H1 (cell line): ENCODE results near the gene DOHH. TPM values are rescaled to one million over a fixed set of nuclear protein-coding genes. Genes with fewer than 3 reads are reported as not detected.
A peak's percentile ranks its signal among the peaks of the same experiment; 100 is the strongest.

Experiments
- CTCF ChIA-PET: fragments of 300-600 bp; sonication (Branson Sonifier 250); formaldehyde crosslinking; loops from one replicate; lab custom pipeline; 2021; ENCODE audit not compliant: partially characterized antibody; lab: Charles Lee
- POLR2A ChIA-PET: fragments of 300-600 bp; sonication (Branson Sonifier 250); formaldehyde crosslinking; loops from one replicate; lab custom pipeline; 2021; ENCODE audit warnings: inconsistent platforms; ENCODE audit not compliant: partially characterized antibody; lab: Charles Lee
- DNase-seq, 2 experiments: peaks; one replicate each; pipeline versions ENCODE4 v3.0.0 to v3.0.0-alpha.2; 2010 to 2022; ENCODE audit warnings: low spot score in 2 of 2, low read depth in 1 of 2, mixed read lengths in 1 of 2
- FAIRE-seq: peaks from 2 replicates; lab custom pipeline; 2011; peaks lifted over from hg19 to GRCh38; lab: Jason Lieb, UNC
- H2AFZ ChIP-seq: 2 replicates; pipeline ENCODE4 v1.8.1; 2012; ENCODE audit warnings: low read length, inconsistent platforms
- H2AK5ac ChIP-seq: 2 replicates; pipeline ENCODE4 v1.6.1; 2013; ENCODE audit warnings: low read depth, low read length
- H2BK120ac ChIP-seq: replicated peaks from 2 replicates; pipeline ENCODE3; 2013; ENCODE audit warnings: low read depth, low read length, inconsistent platforms
- H2BK12ac ChIP-seq: 2 replicates; pipeline ENCODE4 v1.6.1; 2013; ENCODE audit warnings: low read depth, low read length
- H2BK15ac ChIP-seq: 2 replicates; pipeline ENCODE4 v1.6.1; 2013; ENCODE audit warnings: low read length
- H2BK20ac ChIP-seq: 2 replicates; pipeline ENCODE4 v1.6.1; 2013; ENCODE audit warnings: low read length
- H2BK5ac ChIP-seq: 2 replicates; pipeline ENCODE4 v1.6.1; 2013; ENCODE audit warnings: low read depth, low read length
- H3K14ac ChIP-seq: 2 replicates; pipeline ENCODE4 v1.6.1; 2013; ENCODE audit warnings: inconsistent platforms; ENCODE audit not compliant: insufficient read length
- H3K18ac ChIP-seq: 2 replicates; pipeline ENCODE4 v1.6.1; 2013; ENCODE audit warnings: low read length; ENCODE audit errors: extremely low read depth
- H3K23ac ChIP-seq: 2 replicates; pipeline ENCODE4 v1.6.1; 2013; ENCODE audit warnings: inconsistent platforms; ENCODE audit not compliant: insufficient read length
- H3K23me2 ChIP-seq: 2 replicates; pipeline ENCODE4 v1.6.1; 2013; ENCODE audit warnings: low read depth, low read length
- H3K27ac ChIP-seq: 2 replicates; pipeline ENCODE4 v1.6.1; 2011; ENCODE audit warnings: low read depth, low read length, inconsistent platforms
- H3K27me3 ChIP-seq, 4 experiments: replicated peaks in 1 of 4; 1 replicate in 1 of 4; 2 replicates in 3 of 4; pipeline versions ENCODE4 v1.6.1 to v1.8.1; 2011 to 2013; ENCODE audit warnings: low read length in 3 of 4, mild to moderate bottlenecking in 3 of 4, inconsistent platforms in 2 of 4, mixed read lengths in 2 of 4, moderate library complexity in 1 of 4; ENCODE audit not compliant: control insufficient read depth in 3 of 4, insufficient read depth in 3 of 4; ENCODE audit errors: extremely low read depth in 1 of 4
- H3K36me3 ChIP-seq, 4 experiments: 2 replicates each; pipeline versions ENCODE4 v1.6.1 to v1.8.1; 2011 to 2013; ENCODE audit warnings: mild to moderate bottlenecking in 4 of 4, low read length in 3 of 4, moderate library complexity in 2 of 4, control low read depth in 1 of 4, inconsistent platforms in 1 of 4; ENCODE audit not compliant: insufficient read depth in 4 of 4, control insufficient read depth in 2 of 4
- H3K4ac ChIP-seq: replicated peaks from 2 replicates; pipeline ENCODE3; 2013; ENCODE audit warnings: low read length, low read depth, mixed read lengths, inconsistent platforms; ENCODE audit not compliant: insufficient read length
- H3K4me1 ChIP-seq, 4 experiments: replicated peaks in 1 of 4; 1 replicate in 1 of 4; 2 replicates in 3 of 4; pipeline versions ENCODE4 v1.6.1 to v1.8.1; 2011 to 2013; ENCODE audit warnings: low read length in 3 of 4, inconsistent platforms in 2 of 4, mixed read lengths in 1 of 4; ENCODE audit not compliant: insufficient read depth in 4 of 4, control insufficient read depth in 3 of 4
- H3K4me2 ChIP-seq, 2 experiments: 2 replicates each; pipeline versions ENCODE4 v1.6.1 to v1.8.1; 2011 to 2013; ENCODE audit warnings: low read depth in 2 of 2, low read length in 2 of 2, control low read depth in 1 of 2, inconsistent platforms in 1 of 2, mild to moderate bottlenecking in 1 of 2; ENCODE audit not compliant: insufficient read depth in 1 of 2
- H3K4me3 ChIP-seq, 4 experiments: fragments of 200-600, 300-600 bp in 1 of 4; sonication (generic), shearing (Covaris generic), sonication (Bioruptor Twin) in 1 of 4; 2 replicates each; pipeline versions ENCODE4 v1.5.1 to v1.8.1; 2011 to 2016; ENCODE audit warnings: low read length in 4 of 4, low read depth in 3 of 4, control low read depth in 2 of 4, inconsistent platforms in 2 of 4, mild to moderate bottlenecking in 2 of 4, mixed read lengths in 1 of 4, moderate library complexity in 1 of 4; ENCODE audit not compliant: insufficient read depth in 2 of 4; ENCODE audit errors: extremely low read depth in 1 of 4
- H3K56ac ChIP-seq: replicated peaks from 2 replicates; pipeline ENCODE3; 2013; ENCODE audit warnings: low read depth, mild to moderate bottlenecking, mixed read lengths, low read length, inconsistent platforms; ENCODE audit not compliant: insufficient read length
- H3K79me1 ChIP-seq: 2 replicates; pipeline ENCODE4 v1.6.1; 2013; ENCODE audit warnings: low read depth, low read length, control low read depth
- H3K79me2 ChIP-seq, 2 experiments: 2 replicates each; pipeline versions ENCODE4 v1.6.1 to v1.8.1; 2012 to 2013; ENCODE audit warnings: low read length in 2 of 2, mild to moderate bottlenecking in 2 of 2, inconsistent platforms in 1 of 2; ENCODE audit not compliant: insufficient read depth in 2 of 2, control insufficient read depth in 1 of 2
- H3K9ac ChIP-seq, 4 experiments: replicated peaks in 1 of 4; 1 replicate in 1 of 4; 2 replicates in 3 of 4; pipeline versions ENCODE4 v1.6.1 to v1.8.1; 2011 to 2013; ENCODE audit warnings: low read depth in 3 of 4, low read length in 3 of 4, control low read depth in 2 of 4, mild to moderate bottlenecking in 2 of 4, moderate library complexity in 2 of 4, inconsistent platforms in 1 of 4; ENCODE audit errors: extremely low read depth in 1 of 4
- H3K9me3 ChIP-seq, 2 experiments: 2 replicates each; pipeline versions ENCODE4 v1.6.1 to v1.8.1; 2012 to 2013; ENCODE audit warnings: mild to moderate bottlenecking in 2 of 2, moderate library complexity in 2 of 2, control low read depth in 1 of 2, inconsistent platforms in 1 of 2, low read depth in 1 of 2, low read length in 1 of 2, mixed read lengths in 1 of 2; ENCODE audit not compliant: insufficient read depth in 2 of 2
- H4K20me1 ChIP-seq, 2 experiments: replicated peaks in 1 of 2; 2 replicates each; pipeline versions ENCODE3 to v1.8.1; 2011 to 2013; ENCODE audit warnings: inconsistent platforms in 2 of 2, low read length in 2 of 2, mild to moderate bottlenecking in 1 of 2; ENCODE audit not compliant: insufficient read depth in 2 of 2, control insufficient read depth in 1 of 2
- H4K5ac ChIP-seq: 2 replicates; pipeline ENCODE4 v1.6.1; 2013; ENCODE audit warnings: low read length, low read depth, mixed read lengths, inconsistent platforms; ENCODE audit not compliant: insufficient read length
- H4K8ac ChIP-seq: 2 replicates; pipeline ENCODE4 v1.8.0; 2013; ENCODE audit warnings: mild to moderate bottlenecking, moderate library complexity, low read length, inconsistent platforms; ENCODE audit not compliant: insufficient read depth; ENCODE audit errors: extremely low read depth
- H4K91ac ChIP-seq: replicated peaks from 2 replicates; pipeline ENCODE3; 2013; ENCODE audit warnings: low read length, mixed read lengths, inconsistent platforms; ENCODE audit not compliant: insufficient read length
- ASH2L ChIP-seq: fragments of 200-600, 300-600 bp; sonication (generic); IDR thresholded peaks from one replicate; pipeline ENCODE4 v1.7.1; 2017; ENCODE audit warnings: low read length
- CHD1 ChIP-seq: IDR thresholded peaks from 2 replicates; pipeline ENCODE4 v1.6.1; 2012; ENCODE audit warnings: low read depth, low read length, improper control_type of control experiment
- EZH2 ChIP-seq: fragments of 200-600 bp; sonication (generic); IDR thresholded peaks from 2 replicates; pipeline ENCODE4 v1.7.1; 2012; ENCODE audit warnings: low read depth, mild to moderate bottlenecking, moderate library complexity, low read length, inconsistent platforms; ENCODE audit not compliant: severe bottlenecking
- KDM1A ChIP-seq: fragments of 200-600, 300-600 bp; sonication (generic); IDR thresholded peaks from 2 replicates; pipeline ENCODE4 v1.7.1; 2016; ENCODE audit warnings: mild to moderate bottlenecking, low read length, borderline replicate concordance
- MAX ChIP-seq: IDR thresholded peaks from 2 replicates; pipeline ENCODE4 v1.6.1; 2012; ENCODE audit warnings: inconsistent platforms
- RAD21 ChIP-seq, 2 experiments: IDR thresholded peaks in 1 of 2; conservative IDR thresholded peaks in 1 of 2; 2 replicates each; pipeline ENCODE4 v1.6.1; 2011; ENCODE audit warnings: low read depth in 2 of 2, low read length in 2 of 2, improper control_type of control experiment in 1 of 2, inconsistent platforms in 1 of 2, mild to moderate bottlenecking in 1 of 2, moderate library complexity in 1 of 2
- SIN3A ChIP-seq, 2 experiments: IDR thresholded peaks in 1 of 2; conservative IDR thresholded peaks in 1 of 2; 2 replicates each; pipeline ENCODE4 v1.6.1; 2011 to 2012; ENCODE audit warnings: low read length in 2 of 2, improper control_type of control experiment in 1 of 2, low read depth in 1 of 2, mild to moderate bottlenecking in 1 of 2
- SP1 ChIP-seq: IDR thresholded peaks from 2 replicates; pipeline ENCODE4 v1.6.1; 2011; ENCODE audit warnings: low read depth, low read length
- SRF ChIP-seq: IDR thresholded peaks from 2 replicates; pipeline ENCODE4 v1.6.1; 2011; ENCODE audit warnings: mild to moderate bottlenecking, low read depth, low read length, moderate library complexity
- TAF1 ChIP-seq: IDR thresholded peaks from 2 replicates; pipeline ENCODE4 v1.6.1; 2011; ENCODE audit warnings: mild to moderate bottlenecking, low read depth, low read length
- YY1 ChIP-seq: IDR thresholded peaks from 2 replicates; pipeline ENCODE4 v1.6.1; 2011; ENCODE audit warnings: low read depth, mild to moderate bottlenecking, low read length
- WGBS, 2 experiments: shearing (Covaris generic) in 1 of 2; methylation state at CpG; one replicate each; pipeline versions ENCODE4 v1.1.6 to v1.1.7; 2013 to 2015; ENCODE audit warnings: low lambda C conversion rate in 2 of 2, mixed read lengths in 2 of 2, inconsistent platforms in 1 of 2, low coverage in 1 of 2, missing lambda C conversion rate in 1 of 2; ENCODE audit not compliant: insufficient replicate concordance in 2 of 2, insufficient coverage in 1 of 2, insufficient read length in 1 of 2; ENCODE audit errors: extremely low coverage in 1 of 2, missing lambda C conversion rate in 1 of 2; 5-methylcytosine and 5-hydroxymethylcytosine counted together
- polyA plus RNA-seq, 7 experiments: library from polyadenylated mRNA; depleted of rRNA in 3 of 7; stranded (reverse) in 5 of 7; unstranded in 2 of 7; fragments of >200 nt in 5 of 7; fragments of 200-250 nt in 2 of 7; gene quantifications; 1 replicate in 5 of 7; 2 replicates in 1 of 7; 4 replicates in 1 of 7; pipeline versions ENCODE4 v1.2.1 to v1.2.3, GENCODE V29; 2011 to 2013; ENCODE audit warnings: missing spikeins in 2 of 7, mixed read lengths in 2 of 7
- total RNA-seq: library from RNA; stranded (reverse); fragmentation: NEBNext Ultra II Directional; extraction: Animal tissue kit (Norgen Biotek cat#: 25700); gene quantifications from 2 replicates; pipeline ENCODE4 v1.2.1, GENCODE V29; 2021
- TF ChIP-seq, protein P1 (sequence below): IDR thresholded peaks from 2 replicates; pipeline ENCODE4 v1.6.1; 2012; ENCODE audit warnings: inconsistent platforms

DOHH gene
- total and polyA plus RNA-seq, 2 of the 8 experiments (the other 6 are each of a cell fraction or from before 2014, with no cell fraction given) = 7.3 to 17.7 TPM

- H3K23ac ChIP-seq = no peak overlapping the region
- H2AFZ ChIP-seq = no peak overlapping the region
- H4K20me1 ChIP-seq = peaks cover 3 to 7% of the 10 kb centered on the region in 2 experiments
- no peak overlapping the region; the same call in 1 of the 2 replicates for H2BK12ac ChIP-seq
- no peak overlapping the region for H3K4me2 ChIP-seq
- H2AK5ac ChIP-seq = peak overlapping the region; percentile 15; the same call in 1 of the 2 replicates
- no peak overlapping the region for H2BK15ac ChIP-seq
- no peak overlapping the region for H3K4ac ChIP-seq
- no peak overlapping the region for H3K9ac ChIP-seq
- no peak overlapping the region for H2BK120ac ChIP-seq
- H3K79me1 ChIP-seq = no peaks in the 10 kb centered on the region
- no peak overlapping the region for H2BK5ac ChIP-seq
- CTCF ChIA-PET = interaction anchor here (0.7 to 1.8 kb wide), 5 partner anchors 11 to 96 kb away, joined by 3 to 6 read pairs (median 4); no protein-coding TSS in a partner anchor
- WGBS, 2 experiments = 80% methylated on average over 17 of the region's 18 CpGs; no CpG with 5 or more reads in 1 of the 2 experiments
- H3K14ac ChIP-seq = no peak overlapping the region
- no peak overlapping the region for H3K4me3 ChIP-seq
- no peak overlapping the region for H3K56ac ChIP-seq
- H2BK20ac ChIP-seq = no peak overlapping the region
- H3K23me2 ChIP-seq = peaks cover 4% of the 10 kb centered on the region; the same call in 1 of the 2 replicates
- H3K79me2 ChIP-seq = no peaks in the 10 kb centered on the region
- H3K4me1 ChIP-seq = peaks cover 0 to 24% (median 9%) of the 10 kb centered on the region in 4 experiments; a peak in 6 of 7 replicates
- POLR2A ChIA-PET = interaction anchor here (0.6 kb wide), 1 partner anchor 15 kb away, joined by 3 read pairs; no protein-coding TSS in a partner anchor
- DNase-seq = no peak
- FAIRE-seq = no peak
- no peaks in the 10 kb centered on the region for H3K9me3 ChIP-seq
- H3K27ac ChIP-seq = no peak overlapping the region
- peaks cover 6 to 35% (median 25%) of the 10 kb centered on the region in 4 experiments for H3K27me3 ChIP-seq
- no peaks in the 10 kb centered on the region for H3K36me3 ChIP-seq
- H4K91ac ChIP-seq = no peak overlapping the region
- H4K5ac ChIP-seq = no peak overlapping the region
- no peak overlapping the region; the same call in 1 of the 2 replicates for H3K18ac ChIP-seq
- H4K8ac ChIP-seq = no peak overlapping the region
- TF ChIP-seq SP1 (no peak), SIN3A (conservative IDR thresholded peaks at IDR 0.05 in 1 of 2, IDR thresholded peaks at IDR 0.05 in 1 of 2; ENCODE audit: low read depth in 1 of 2, low read length in 2 of 2) (no peak), RAD21 (IDR thresholded peaks at IDR 0.05 in 1 of 2, conservative IDR thresholded peaks at IDR 0.05 in 1 of 2; ENCODE audit: low read depth in 2 of 2, low read length in 2 of 2) (no peak), ASH2L (no peak), EZH2 (no peak), KDM1A (no peak), SRF (no peak), CHD1 (no peak), MAX (no peak), TAF1 (no peak), YY1 (no peak)
- TF ChIP-seq, protein P1, sequence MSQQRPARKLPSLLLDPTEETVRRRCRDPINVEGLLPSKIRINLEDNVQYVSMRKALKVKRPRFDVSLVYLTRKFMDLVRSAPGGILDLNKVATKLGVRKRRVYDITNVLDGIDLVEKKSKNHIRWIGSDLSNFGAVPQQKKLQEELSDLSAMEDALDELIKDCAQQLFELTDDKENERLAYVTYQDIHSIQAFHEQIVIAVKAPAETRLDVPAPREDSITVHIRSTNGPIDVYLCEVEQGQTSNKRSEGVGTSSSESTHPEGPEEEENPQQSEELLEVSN = no peak
Observed at GRCh38 chr19:3456925-3457527, 43.4 kb downstream of the DOHH start.
